T-helper 17 cell (primary cell): ENCODE data around the gene ALG11. TPM values are rescaled to one million over a fixed set of nuclear protein-coding genes. Genes with fewer than 3 reads are reported as not detected.
A peak's percentile ranks its signal among the peaks of the same experiment; 100 is the strongest.

Experiments used
- ATAC-seq: fragments of 150-1000 bp; cut with Tn5 transposase; 2 replicates; pipeline ENCODE4 v1.10.0; 2021; ENCODE audit warnings: mild to moderate bottlenecking, moderate library complexity
- DNase-seq, 3 donors: peaks; one replicate each; pipeline versions ENCODE4 v3.0.0 to v3.0.0-alpha.2; 2020 to 2021
- H3K9me3 ChIP-seq: one replicate; pipeline ENCODE4 v1.7.0; 2013; ENCODE audit warnings: low read length, mild to moderate bottlenecking; ENCODE audit not compliant: control insufficient read depth, poor library complexity, severe bottlenecking
- H3K27ac Mint-ChIP-seq: one replicate; pipeline ENCODE4 v1.8.0; 2022; ENCODE audit warnings: mild to moderate bottlenecking, moderate library complexity, mixed read lengths
- H3K27me3 Mint-ChIP-seq: one replicate; pipeline ENCODE4 v1.8.0; 2022; ENCODE audit warnings: mixed read lengths
- H3K36me3 Mint-ChIP-seq: one replicate; pipeline ENCODE4 v1.8.0; 2022; ENCODE audit warnings: low read depth, mixed read lengths
- H3K4me1 Mint-ChIP-seq: one replicate; pipeline ENCODE4 v1.8.0; 2022; ENCODE audit warnings: mild to moderate bottlenecking, mixed read lengths
- H3K4me3 Mint-ChIP-seq: one replicate; pipeline ENCODE4 v1.8.0; 2022; ENCODE audit warnings: mild to moderate bottlenecking, moderate library complexity, mixed read lengths
- total RNA-seq, 4 donors: library from RNA in 2 of 4; stranded (reverse) in 2 of 4; gene quantifications; one replicate each; pipeline ENCODE4 v1.2.3 and lab custom pipeline; 2022 to 2026

ALG11 gene, protein sequence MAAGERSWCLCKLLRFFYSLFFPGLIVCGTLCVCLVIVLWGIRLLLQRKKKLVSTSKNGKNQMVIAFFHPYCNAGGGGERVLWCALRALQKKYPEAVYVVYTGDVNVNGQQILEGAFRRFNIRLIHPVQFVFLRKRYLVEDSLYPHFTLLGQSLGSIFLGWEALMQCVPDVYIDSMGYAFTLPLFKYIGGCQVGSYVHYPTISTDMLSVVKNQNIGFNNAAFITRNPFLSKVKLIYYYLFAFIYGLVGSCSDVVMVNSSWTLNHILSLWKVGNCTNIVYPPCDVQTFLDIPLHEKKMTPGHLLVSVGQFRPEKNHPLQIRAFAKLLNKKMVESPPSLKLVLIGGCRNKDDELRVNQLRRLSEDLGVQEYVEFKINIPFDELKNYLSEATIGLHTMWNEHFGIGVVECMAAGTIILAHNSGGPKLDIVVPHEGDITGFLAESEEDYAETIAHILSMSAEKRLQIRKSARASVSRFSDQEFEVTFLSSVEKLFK
- total RNA-seq (10 to 100 TPM; 23.8 to 27.5 TPM), total RNA-seq (lab: John Stamatoyannopoulos, UW) (17.0 to 23.6 reads per million in 2 donors)

DNA sequence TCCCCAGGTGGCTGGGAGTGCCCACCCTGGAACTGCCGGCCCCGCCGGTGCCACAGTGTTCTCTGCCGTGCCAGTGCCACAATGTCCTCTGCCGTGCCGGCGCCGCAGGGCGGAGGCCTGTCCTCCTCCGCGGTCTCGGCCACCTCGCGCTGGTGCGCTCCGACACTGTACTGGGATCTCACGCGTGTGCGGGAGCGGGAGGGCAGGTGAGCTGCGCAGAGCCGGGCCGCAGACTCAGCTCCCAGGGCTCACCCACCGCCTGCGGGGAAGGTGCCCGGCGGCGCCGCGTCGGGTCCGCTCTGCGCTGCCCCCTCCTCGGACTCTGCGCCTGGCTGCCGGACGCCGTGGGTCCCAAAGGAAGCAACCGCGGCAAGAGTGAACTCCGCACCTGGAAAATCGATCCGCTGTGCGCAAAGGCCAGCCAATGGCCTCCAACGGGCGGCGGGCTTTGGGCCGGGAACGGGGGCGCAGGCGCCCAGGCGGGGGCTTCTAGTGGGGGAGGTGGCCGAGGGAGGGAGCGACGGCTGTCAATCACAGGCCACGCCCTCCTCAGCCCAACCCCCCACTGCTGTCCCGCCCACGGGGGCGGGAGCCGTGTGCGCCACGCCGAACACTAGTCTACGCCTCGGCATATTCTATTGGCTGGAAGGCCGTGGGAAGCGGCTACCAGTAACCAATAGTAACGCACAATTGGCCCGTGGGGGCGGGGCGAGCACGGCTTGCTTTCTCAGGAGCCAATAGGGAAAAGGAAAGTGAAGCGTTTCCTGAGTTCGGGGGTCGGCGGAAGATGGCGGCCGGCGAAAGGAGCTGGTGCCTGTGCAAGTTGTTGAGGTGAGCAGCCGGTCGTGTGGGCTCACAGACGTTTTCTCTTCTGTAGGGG lies at the start of gene ALG11:
TSS of gene ALG11 (plus strand) at position 767 of the 880 bp plus-strand sequence. CDS start at position 788, 21 bp downstream.
- DNase-seq, result peak; percentile 96 to 100 (median 99)

DNA sequence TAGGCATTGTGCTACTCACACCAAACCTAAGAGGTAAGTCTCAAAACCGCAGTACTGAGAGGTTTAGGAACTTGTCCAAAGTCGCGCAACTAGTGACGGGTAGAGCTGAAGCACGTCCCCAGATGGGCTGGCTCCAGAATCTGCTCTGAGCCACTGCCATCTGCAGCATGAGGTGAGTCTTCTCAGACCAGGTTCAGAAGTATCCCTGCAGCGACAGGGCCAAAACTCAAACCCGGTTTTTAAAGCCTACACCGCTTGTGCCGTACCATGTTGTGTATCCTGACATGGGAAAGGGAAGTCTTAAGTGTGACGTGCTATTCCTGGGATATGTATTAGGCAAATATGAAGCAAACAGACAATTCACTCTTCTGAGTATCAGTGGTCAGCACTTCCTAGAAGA lies 46.0 kb upstream of the ALG11 start:
- ATAC-seq, result no peak
- H3K9me3 ChIP-seq, result no peaks in the 10 kb centered on the region
- DNase-seq, result no peak
- no peak overlapping the region for H3K4me3 Mint-ChIP-seq
- H3K36me3 Mint-ChIP-seq, result no peaks in the 10 kb centered on the region
- H3K4me1 Mint-ChIP-seq, result peaks cover 43% of the 10 kb centered on the region
- no peak overlapping the region for H3K27ac Mint-ChIP-seq
- H3K27me3 Mint-ChIP-seq, result no peaks in the 10 kb centered on the region

More for the DNA sequence above, at the start of gene ALG11:
- H3K9me3 ChIP-seq, result no peaks in the 10 kb centered on the region
- Mint-ChIP-seq H3K4me3 (peak within 1 kb of the TSS; percentile 95), H3K36me3 (peaks cover 7% of the 10 kb centered on the region), H3K27ac (peak within 1 kb of the TSS; percentile 94), H3K4me1 (peaks cover 13% of the 10 kb centered on the region), H3K27me3 (peaks cover 36% of the 10 kb centered on the region)
- ATAC-seq, result peak; percentile 99

DNA sequence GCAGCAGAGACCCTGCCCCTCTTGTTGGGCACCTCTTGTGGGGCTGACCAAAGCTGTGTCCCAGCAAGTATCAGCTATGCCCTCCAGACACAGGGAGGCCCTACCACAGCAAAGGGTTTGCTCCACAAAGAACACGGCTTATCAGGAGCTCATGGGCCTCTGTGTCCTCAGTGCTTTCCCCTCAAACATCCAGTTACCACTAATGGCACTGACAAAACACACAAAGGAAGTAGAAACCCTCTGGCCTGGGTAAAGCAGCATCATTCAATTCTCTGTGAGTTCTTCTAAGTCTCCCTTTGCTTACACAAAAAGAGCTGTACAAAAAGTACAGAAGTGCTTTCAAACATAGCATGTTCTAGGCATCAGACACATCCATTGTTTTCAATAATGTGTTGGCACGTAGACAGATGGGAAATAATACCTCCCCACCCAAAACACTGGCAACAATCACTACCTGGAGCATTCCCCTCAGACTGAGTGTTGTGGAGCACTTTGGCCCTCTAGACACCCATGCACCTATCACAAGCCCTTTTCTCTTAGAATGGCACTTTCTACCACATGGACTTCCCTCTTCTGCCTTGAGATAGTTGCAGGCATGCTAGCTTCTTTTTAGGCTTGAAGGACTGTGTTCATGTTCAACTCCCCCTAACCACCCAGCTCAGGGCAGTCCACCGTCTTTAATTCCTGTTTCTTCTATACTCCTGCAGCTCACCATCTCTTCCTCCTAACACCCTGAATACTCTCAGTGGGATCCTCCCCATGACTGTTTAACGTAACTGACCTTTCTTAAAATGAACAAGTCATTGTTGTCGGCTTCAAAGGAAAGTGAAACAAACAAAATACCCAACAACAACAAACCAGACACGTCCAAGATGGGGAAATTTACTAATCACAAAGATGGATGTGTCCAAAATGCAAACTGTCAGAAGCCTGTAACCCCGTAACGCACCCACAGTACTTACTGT lies 44.4 kb upstream of the ALG11 start:
- Mint-ChIP-seq H3K36me3 (no peaks in the 10 kb centered on the region), H3K27ac (peak overlapping the region; percentile 39), H3K4me1 (peaks cover 41% of the 10 kb centered on the region), H3K27me3 (no peaks in the 10 kb centered on the region), H3K4me3 (peak overlapping the region; percentile 57)
- H3K9me3 ChIP-seq, result no peaks in the 10 kb centered on the region
- no peak for DNase-seq
- no peak for ATAC-seq

DNA sequence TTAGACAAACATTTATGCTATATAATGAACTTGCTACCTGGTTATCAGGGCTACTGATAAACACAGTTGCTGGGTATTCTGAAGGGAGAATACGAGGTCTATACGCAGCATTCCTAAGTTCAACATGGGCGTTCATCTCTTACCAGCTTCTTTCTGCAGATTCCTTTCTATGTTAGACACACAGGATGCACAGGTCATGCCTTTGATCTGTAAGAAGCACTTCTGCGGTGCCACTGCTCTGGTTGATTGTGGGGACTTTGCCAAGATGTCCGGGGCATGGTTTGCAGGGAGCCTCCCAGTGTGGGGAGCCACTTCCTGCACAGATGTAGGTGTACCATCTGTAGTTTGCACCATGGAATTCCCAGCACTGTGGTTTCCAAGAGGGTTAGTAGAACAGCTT lies 41.8 kb upstream of the ALG11 start:
- no peaks in the 10 kb centered on the region for H3K27me3 Mint-ChIP-seq
- peak overlapping the region; percentile 66 for H3K4me3 Mint-ChIP-seq
- ATAC-seq, result peak; percentile 74

DNA sequence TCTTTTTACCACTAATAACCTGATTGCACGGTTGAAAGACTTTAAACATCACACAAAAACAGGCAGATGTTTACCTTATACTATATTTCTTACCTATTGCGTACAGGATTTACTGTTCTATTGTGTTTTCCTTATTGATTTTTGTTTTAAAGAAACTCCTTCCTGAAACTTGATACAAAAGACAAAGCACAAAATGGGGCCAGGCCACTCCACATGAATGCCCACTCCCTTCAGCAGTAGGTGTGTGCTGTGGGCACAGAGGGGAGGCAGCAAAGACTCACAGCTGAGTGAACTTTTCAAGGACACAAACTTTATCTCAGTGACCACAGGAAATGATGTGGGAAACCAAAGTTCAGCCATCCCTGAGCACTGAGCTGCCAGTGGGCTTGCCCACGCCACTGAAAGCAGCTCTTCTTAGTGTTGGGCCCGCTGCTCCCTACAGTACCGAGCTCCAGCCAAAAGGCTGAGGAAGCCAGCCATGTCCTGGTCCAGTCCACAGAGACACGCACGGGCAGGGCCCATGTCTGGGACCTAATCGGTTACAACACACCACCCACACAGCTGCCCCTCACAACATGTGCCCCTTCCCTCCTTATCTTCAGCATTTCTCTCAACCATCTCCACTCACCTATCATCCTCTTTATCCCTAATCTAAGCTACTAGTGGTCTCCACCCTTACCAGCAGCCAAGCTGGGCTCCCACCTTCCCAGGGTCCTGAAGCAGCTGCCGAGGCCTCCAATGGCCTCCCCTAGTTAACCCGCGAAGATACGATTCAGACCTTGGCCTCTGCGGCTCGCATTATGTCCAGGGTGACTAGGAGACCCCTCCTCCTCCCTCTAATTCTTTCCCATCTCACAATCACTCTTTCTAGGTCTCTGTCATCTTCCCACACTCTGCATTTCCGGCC lies 40.4 kb upstream of the ALG11 start:
- no peaks in the 10 kb centered on the region for H3K9me3 ChIP-seq
- Mint-ChIP-seq H3K27ac (no peak overlapping the region), H3K36me3 (no peaks in the 10 kb centered on the region), H3K4me3 (peak overlapping the region; percentile 37), H3K4me1 (peaks cover 30% of the 10 kb centered on the region), H3K27me3 (peaks cover 4% of the 10 kb centered on the region)
- ATAC-seq, result no peak
- no peak for DNase-seq

More for the DNA sequence above, 41.8 kb upstream of the ALG11 start:
- H3K4me1 Mint-ChIP-seq, result peaks cover 38% of the 10 kb centered on the region
- H3K36me3 Mint-ChIP-seq, result no peaks in the 10 kb centered on the region
- peak overlapping the region; percentile 68 for H3K27ac Mint-ChIP-seq
- no peak for DNase-seq
- H3K9me3 ChIP-seq, result no peaks in the 10 kb centered on the region

DNA sequence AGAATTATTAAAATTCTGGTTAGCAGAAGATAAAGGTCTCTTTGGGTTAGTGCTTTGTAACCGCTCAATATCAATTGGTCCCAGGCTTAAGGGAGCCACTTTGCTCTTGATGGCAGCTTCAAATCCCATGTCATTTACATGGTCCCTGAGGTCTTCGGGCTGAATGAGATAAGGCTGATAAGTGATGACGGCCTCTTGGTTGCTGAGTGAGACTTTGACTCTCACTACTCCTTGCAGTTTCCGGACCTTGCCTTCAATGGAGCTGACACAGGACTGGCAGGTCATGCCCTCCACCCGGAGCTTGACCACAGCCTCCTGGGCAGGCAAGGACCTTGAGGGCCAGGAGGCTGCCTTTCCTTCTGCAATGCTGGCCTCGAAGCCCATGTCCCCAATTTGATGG lies 37.7 kb upstream of the ALG11 start:
- peaks cover 16% of the 10 kb centered on the region for H3K4me1 Mint-ChIP-seq
- H3K9me3 ChIP-seq, result no peaks in the 10 kb centered on the region
- ATAC-seq (no peak), DNase-seq (no peak)
- peaks cover 4% of the 10 kb centered on the region for H3K27me3 Mint-ChIP-seq
- no peak overlapping the region for H3K27ac Mint-ChIP-seq
- H3K4me3 Mint-ChIP-seq, result no peak overlapping the region
- no peaks in the 10 kb centered on the region for H3K36me3 Mint-ChIP-seq

DNA sequence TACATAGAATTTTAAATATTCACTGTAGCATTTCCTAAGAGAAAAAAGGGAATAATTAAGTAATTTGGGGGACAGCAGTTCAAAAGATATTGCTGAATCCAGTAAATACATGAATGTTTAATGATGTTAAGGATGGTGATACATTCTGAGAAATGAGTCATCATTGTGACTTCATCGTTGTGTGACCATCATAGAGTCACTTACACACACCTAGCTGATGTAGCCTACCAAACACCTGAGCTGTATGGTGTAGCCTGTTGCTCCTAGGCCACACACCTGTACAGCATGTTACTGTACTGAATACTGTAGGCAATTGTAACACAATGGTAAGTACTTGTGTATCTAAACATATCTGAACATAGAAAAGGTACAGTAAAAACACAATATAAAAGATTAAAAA lies 35.8 kb upstream of the ALG11 start:
- H3K27ac Mint-ChIP-seq, result no peak overlapping the region
- H3K36me3 Mint-ChIP-seq, result no peaks in the 10 kb centered on the region
- no peak for DNase-seq
- H3K4me1 Mint-ChIP-seq, result peaks cover under 1% of the 10 kb centered on the region
- no peak for ATAC-seq
- H3K27me3 Mint-ChIP-seq, result peaks cover 4% of the 10 kb centered on the region
- no peaks in the 10 kb centered on the region for H3K9me3 ChIP-seq
- H3K4me3 Mint-ChIP-seq, result no peak overlapping the region

DNA sequence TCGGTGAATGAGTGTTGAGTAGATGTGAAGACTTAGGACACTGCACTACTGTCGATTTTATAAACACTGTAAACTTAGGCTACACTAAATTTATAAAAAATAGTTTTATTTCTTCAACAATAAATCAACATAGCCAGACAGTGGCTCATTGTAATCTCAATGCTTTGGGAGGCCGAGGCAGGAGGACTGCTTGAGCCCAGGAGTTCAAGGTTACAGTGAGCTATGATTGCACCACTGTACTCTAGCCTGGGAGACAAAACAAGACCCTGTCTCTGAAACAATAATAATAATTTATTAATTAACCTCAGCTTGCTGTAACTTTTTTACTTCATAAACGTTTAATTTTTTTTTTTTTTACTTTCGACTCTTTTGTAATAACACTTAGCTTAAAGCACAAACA lies 35.3 kb upstream of the ALG11 start:
- Mint-ChIP-seq H3K4me3 (no peak overlapping the region), H3K4me1 (no peaks in the 10 kb centered on the region), H3K27ac (no peak overlapping the region), H3K27me3 (peaks cover 4% of the 10 kb centered on the region), H3K36me3 (no peaks in the 10 kb centered on the region)
- H3K9me3 ChIP-seq, result no peaks in the 10 kb centered on the region
- DNase-seq (no peak), ATAC-seq (no peak)

DNA sequence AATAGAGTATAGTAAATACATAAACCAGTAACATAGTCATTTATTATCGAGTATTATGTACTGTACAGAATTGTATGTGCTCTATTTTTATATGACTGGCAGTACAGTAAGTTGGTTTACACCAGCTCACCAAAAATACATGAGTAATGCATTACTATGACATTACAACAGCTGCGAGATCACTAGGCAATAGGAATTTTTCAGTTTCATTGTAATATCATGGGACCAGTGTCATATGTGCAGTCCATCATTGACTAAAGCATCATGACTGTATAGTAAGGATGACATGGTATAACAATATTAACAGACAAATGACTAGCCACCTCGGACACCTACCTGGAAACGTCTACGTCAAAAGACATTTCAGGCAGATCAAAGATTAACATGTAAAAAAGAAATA lies 34.6 kb upstream of the ALG11 start:
- no peak for ATAC-seq
- Mint-ChIP-seq H3K36me3 (no peaks in the 10 kb centered on the region), H3K4me3 (no peak overlapping the region), H3K4me1 (no peaks in the 10 kb centered on the region), H3K27ac (no peak overlapping the region), H3K27me3 (peaks cover 4% of the 10 kb centered on the region)
- DNase-seq, result no peak
- H3K9me3 ChIP-seq, result no peaks in the 10 kb centered on the region

DNA sequence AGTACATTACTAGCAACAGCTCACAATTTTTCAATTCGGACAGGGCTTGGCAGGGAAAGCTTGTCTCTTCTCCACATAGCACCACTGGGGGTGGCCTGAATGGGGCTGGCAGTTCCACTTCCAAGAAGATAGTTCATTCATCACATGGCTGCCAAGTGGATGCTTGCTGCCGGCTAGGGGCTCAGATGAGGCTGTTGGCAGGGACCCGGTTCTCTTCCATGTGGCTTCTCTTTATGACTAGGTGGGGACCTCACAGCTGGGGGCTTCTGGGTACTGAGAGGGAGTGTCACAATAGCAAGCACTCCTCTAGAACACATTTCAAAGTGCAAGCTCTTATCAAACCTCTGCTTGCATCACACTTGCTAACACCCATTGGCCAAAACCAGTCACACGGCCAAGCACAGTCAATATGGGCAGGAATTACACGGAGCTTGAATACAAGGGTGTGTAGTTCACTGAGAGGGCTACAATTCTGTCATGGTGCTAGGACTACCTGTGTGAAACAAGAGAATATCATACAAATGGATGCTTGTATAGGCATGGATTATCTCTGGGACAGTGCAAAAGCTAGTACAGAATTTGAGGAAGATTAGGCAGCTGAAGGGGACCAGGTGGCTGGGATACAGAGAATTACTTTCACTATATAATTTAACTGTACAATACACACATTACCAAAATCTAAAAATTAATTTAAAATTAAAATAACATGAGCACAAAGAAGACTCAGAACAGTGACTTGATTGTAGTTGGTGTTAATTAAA lies 33.2 kb upstream of the ALG11 start:
- Mint-ChIP-seq H3K36me3 (no peaks in the 10 kb centered on the region), H3K27ac (no peak overlapping the region), H3K4me1 (no peaks in the 10 kb centered on the region), H3K4me3 (no peak overlapping the region), H3K27me3 (peaks cover 11% of the 10 kb centered on the region)
- H3K9me3 ChIP-seq, result no peaks in the 10 kb centered on the region
- DNase-seq, result no peak
- ATAC-seq, result no peak

DNA sequence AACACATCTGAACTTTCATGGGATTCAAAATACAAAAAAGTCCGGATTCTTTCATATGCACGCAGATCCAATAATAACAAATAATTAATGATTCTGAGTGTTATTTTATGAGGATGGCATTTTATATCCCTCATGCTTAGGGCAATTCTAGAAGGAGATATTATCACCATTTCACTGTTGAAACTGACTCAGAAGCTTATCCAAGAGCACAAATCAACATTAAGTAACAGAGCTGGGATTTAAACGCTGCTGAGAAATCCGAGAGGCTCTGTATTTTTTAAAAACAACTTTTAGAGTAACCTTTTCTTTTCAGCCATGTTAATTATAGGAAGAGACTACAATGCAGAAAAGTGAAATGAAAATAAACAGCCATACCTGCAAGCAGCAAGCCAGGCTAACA lies 31.3 kb upstream of the ALG11 start:
- ATAC-seq, result no peak
- Mint-ChIP-seq H3K27me3 (peaks cover 11% of the 10 kb centered on the region), H3K4me3 (no peak overlapping the region), H3K36me3 (no peaks in the 10 kb centered on the region), H3K4me1 (no peaks in the 10 kb centered on the region), H3K27ac (no peak overlapping the region)
- no peak for DNase-seq
- H3K9me3 ChIP-seq, result no peaks in the 10 kb centered on the region
